ENCODE results near the gene OR4D2. TPM values are rescaled to one million over a fixed set of nuclear protein-coding genes. Genes with fewer than 3 reads are reported as not detected.

OR4D2 gene
- total RNA-seq, 1 donor from 2014 or later, result not detected

DNA sequence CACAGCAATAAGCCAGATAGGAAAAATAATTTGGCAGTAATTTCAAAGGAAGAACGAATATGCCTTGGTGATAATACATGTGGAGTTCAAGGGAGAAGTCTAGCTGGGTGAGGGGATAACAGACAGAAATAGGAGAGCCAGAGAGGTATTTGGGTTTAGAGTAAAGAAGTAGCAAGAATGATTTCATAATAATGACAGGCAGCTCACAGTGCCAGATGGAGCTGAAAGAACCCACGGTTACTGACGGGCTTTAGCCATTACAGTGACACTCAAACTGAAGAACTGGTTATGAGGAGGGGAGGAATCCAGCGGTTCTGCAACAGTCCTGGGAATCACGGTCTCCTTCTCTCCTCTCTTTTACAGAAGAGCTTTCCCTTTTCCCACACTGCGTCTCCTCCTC is 16.4 kb upstream of the OR4D2 start:
- TF ChIP-seq CTCF (IDR thresholded peaks at IDR 0.05; ENCODE audit: insufficient read depth, low read depth, low read length) (no peak), EZH2 (IDR thresholded peaks at IDR 0.05; ENCODE audit: insufficient read depth, low read length) (no peak)
- Histone ChIP-seq H3K27me3 (ENCODE audit: insufficient read depth, low read length) (peaks cover 36% of the 10 kb centered on the region), H2AFZ (ENCODE audit: low read depth, low read length) (no peak overlapping the region), H3K4me1 (ENCODE audit: insufficient read depth, low read length) (no peaks in the 10 kb centered on the region), H4K20me1 (ENCODE audit: insufficient read depth, low read length) (no peaks in the 10 kb centered on the region), H3K27ac (ENCODE audit: low read depth, low read length) (no peak overlapping the region), H3K36me3 (ENCODE audit: insufficient read depth, low read length) (no peaks in the 10 kb centered on the region), H3K9ac (ENCODE audit: low read length) (no peak overlapping the region), H3K79me2 (ENCODE audit: insufficient read depth, low read length) (no peaks in the 10 kb centered on the region), H3K9me3 (ENCODE audit: insufficient read depth, low read depth, low read length) (no peaks in the 10 kb centered on the region), H3K4me3 (ENCODE audit: insufficient read depth, low read depth, low read length) (no peak overlapping the region), H3K4me2 (ENCODE audit: low read length) (no peak overlapping the region)
- no peak overlapping the region for H3K4me3 Mint-ChIP-seq (ENCODE audit: unreplicated experiment)
- no peak overlapping the region for H3K27ac Mint-ChIP-seq (ENCODE audit: unreplicated experiment)
- peaks cover under 1% of the 10 kb centered on the region for H3K36me3 Mint-ChIP-seq (ENCODE audit: low read depth, unreplicated experiment)
- FAIRE-seq, result no peak
- no peak for DNase-seq (ENCODE audit: low read depth)
- H3K4me1 Mint-ChIP-seq (ENCODE audit: low read depth, unreplicated experiment), result no peaks in the 10 kb centered on the region
- H3K9me3 Mint-ChIP-seq (ENCODE audit: unreplicated experiment), result peaks cover 8% of the 10 kb centered on the region
- H3K27me3 Mint-ChIP-seq (ENCODE audit: low read depth, unreplicated experiment), result peaks cover 57% of the 10 kb centered on the region

GRCh38 chr17:58153046-58153445 is 13.7 kb upstream of the OR4D2 start:
- H3K27me3 Mint-ChIP-seq (ENCODE audit: low read depth, unreplicated experiment), result peaks cover 70% of the 10 kb centered on the region
- TF ChIP-seq CTCF (IDR thresholded peaks at IDR 0.05; ENCODE audit: insufficient read depth, low read depth, low read length) (no peak), EZH2 (IDR thresholded peaks at IDR 0.05; ENCODE audit: insufficient read depth, low read length) (no peak)
- H3K4me3 ChIP-seq (ENCODE audit: insufficient read depth, low read depth, low read length), result no peak overlapping the region
- H3K79me2 ChIP-seq (ENCODE audit: insufficient read depth, low read length), result no peaks in the 10 kb centered on the region
- peaks cover 4% of the 10 kb centered on the region for H3K9me3 Mint-ChIP-seq (ENCODE audit: unreplicated experiment)
- H3K27me3 ChIP-seq (ENCODE audit: insufficient read depth, low read length), result peaks cover 50% of the 10 kb centered on the region
- H3K4me1 ChIP-seq (ENCODE audit: insufficient read depth, low read length), result no peaks in the 10 kb centered on the region
- H3K36me3 ChIP-seq (ENCODE audit: insufficient read depth, low read length), result no peaks in the 10 kb centered on the region
- FAIRE-seq (no peak), DNase-seq (ENCODE audit: low read depth) (no peak)
- peaks cover 5% of the 10 kb centered on the region for H3K36me3 Mint-ChIP-seq (ENCODE audit: low read depth, unreplicated experiment)
- H3K4me3 Mint-ChIP-seq (ENCODE audit: unreplicated experiment), result no peak overlapping the region
- H3K4me2 ChIP-seq (ENCODE audit: low read length), result no peak overlapping the region
- H2AFZ ChIP-seq (ENCODE audit: low read depth, low read length), result no peak overlapping the region
- H3K27ac Mint-ChIP-seq (ENCODE audit: unreplicated experiment), result no peak overlapping the region
- no peaks in the 10 kb centered on the region for H3K4me1 Mint-ChIP-seq (ENCODE audit: low read depth, unreplicated experiment)
- H4K20me1 ChIP-seq (ENCODE audit: insufficient read depth, low read length), result no peaks in the 10 kb centered on the region
- no peaks in the 10 kb centered on the region for H3K9me3 ChIP-seq (ENCODE audit: insufficient read depth, low read depth, low read length)
- no peak overlapping the region for H3K9ac ChIP-seq (ENCODE audit: low read length)
- H3K27ac ChIP-seq (ENCODE audit: low read depth, low read length), result no peak overlapping the region

DNA sequence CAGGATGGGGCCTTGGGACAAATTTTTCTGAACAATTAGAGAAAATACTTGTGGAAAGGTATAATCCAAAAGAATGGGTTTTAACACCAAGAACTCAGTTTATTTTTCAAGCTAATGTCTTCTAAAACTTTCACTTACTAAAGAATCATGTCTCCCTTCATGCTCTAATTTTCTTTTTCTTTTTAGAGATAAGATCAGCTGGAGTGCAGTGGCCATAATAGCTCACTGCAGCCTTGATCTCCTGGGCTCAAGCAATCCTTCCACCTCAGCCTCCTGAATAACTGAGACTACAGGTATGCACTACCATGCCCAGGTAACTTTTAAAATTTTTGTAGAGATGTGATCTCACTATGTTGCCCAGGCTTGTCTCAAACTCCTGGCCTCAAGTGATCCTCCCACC is 13.1 kb upstream of the OR4D2 start:
- Mint-ChIP-seq H3K4me1 (ENCODE audit: low read depth, unreplicated experiment) (no peaks in the 10 kb centered on the region), H3K9me3 (ENCODE audit: unreplicated experiment) (peaks cover 4% of the 10 kb centered on the region), H3K27ac (ENCODE audit: unreplicated experiment) (no peak overlapping the region), H3K27me3 (ENCODE audit: low read depth, unreplicated experiment) (peaks cover 64% of the 10 kb centered on the region), H3K4me3 (ENCODE audit: unreplicated experiment) (no peak overlapping the region), H3K36me3 (ENCODE audit: low read depth, unreplicated experiment) (peaks cover 5% of the 10 kb centered on the region)
- H3K4me3 ChIP-seq (ENCODE audit: insufficient read depth, low read depth, low read length), result no peak overlapping the region
- H3K9me3 ChIP-seq (ENCODE audit: insufficient read depth, low read depth, low read length), result no peaks in the 10 kb centered on the region
- DNase-seq (ENCODE audit: low read depth), result no peak
- H4K20me1 ChIP-seq (ENCODE audit: insufficient read depth, low read length), result no peaks in the 10 kb centered on the region
- H3K27ac ChIP-seq (ENCODE audit: low read depth, low read length), result no peak overlapping the region
- H2AFZ ChIP-seq (ENCODE audit: low read depth, low read length), result no peak overlapping the region
- H3K27me3 ChIP-seq (ENCODE audit: insufficient read depth, low read length), result peaks cover 52% of the 10 kb centered on the region
- H3K4me2 ChIP-seq (ENCODE audit: low read length), result no peak overlapping the region
- FAIRE-seq, result no peak
- no peaks in the 10 kb centered on the region for H3K36me3 ChIP-seq (ENCODE audit: insufficient read depth, low read length)
- no peak overlapping the region for H3K9ac ChIP-seq (ENCODE audit: low read length)
- TF ChIP-seq CTCF (IDR thresholded peaks at IDR 0.05; ENCODE audit: insufficient read depth, low read depth, low read length), result no peak
- no peak for TF ChIP-seq EZH2 (IDR thresholded peaks at IDR 0.05; ENCODE audit: insufficient read depth, low read length)
- H3K79me2 ChIP-seq (ENCODE audit: insufficient read depth, low read length), result no peaks in the 10 kb centered on the region
- no peaks in the 10 kb centered on the region for H3K4me1 ChIP-seq (ENCODE audit: insufficient read depth, low read length)

Measured in astrocyte (in vitro differentiated cells and primary cell).